DND-41 (cell line): Measurements from ENCODE around the gene GLB1L.

Source experiments
- ATAC-seq: fragments of 200-7000 bp; cut with Tn5 transposase; 3 replicates; pipeline ENCODE4 v1.9.1; 2021; ENCODE audit warnings: low read depth; ENCODE audit not compliant: insufficient read depth
- DNase-seq: peaks from one replicate; pipeline ENCODE4 v3.0.0-alpha.2; 2020
- H2AFZ ChIP-seq: 2 replicates; pipeline ENCODE4 v1.6.0; 2012; ENCODE audit warnings: low read depth, low read length
- H3K27ac ChIP-seq: 2 replicates; pipeline ENCODE4 v1.5.1; 2012; ENCODE audit warnings: low read length, inconsistent platforms
- H3K27me3 ChIP-seq: fragments of 200-600 bp; sonication (generic); 2 replicates; pipeline ENCODE4 v1.6.0; 2012; ENCODE audit warnings: low read length, mild to moderate bottlenecking, inconsistent platforms; ENCODE audit not compliant: insufficient read depth, poor library complexity
- H3K36me3 ChIP-seq: 2 replicates; pipeline ENCODE4 v1.5.1; 2012; ENCODE audit warnings: low read length, inconsistent platforms; ENCODE audit not compliant: insufficient read depth
- H3K4me1 ChIP-seq: 2 replicates; pipeline ENCODE4 v1.5.1; 2012; ENCODE audit warnings: mild to moderate bottlenecking, low read length; ENCODE audit not compliant: insufficient read depth
- H3K4me2 ChIP-seq: 2 replicates; pipeline ENCODE4 v1.6.0; 2012; ENCODE audit warnings: mild to moderate bottlenecking, moderate library complexity, low read length, inconsistent platforms; ENCODE audit not compliant: insufficient read depth
- H3K4me3 ChIP-seq, 2 experiments: fragments of 200-600 bp in 1 of 2; shearing (Covaris generic) in 1 of 2; 2 replicates each; pipeline ENCODE4 v1.5.1; 2012 to 2016; ENCODE audit warnings: inconsistent platforms in 2 of 2, low read length in 2 of 2, mild to moderate bottlenecking in 2 of 2, low read depth in 1 of 2, moderate library complexity in 1 of 2
- H3K79me2 ChIP-seq: 2 replicates; pipeline ENCODE4 v1.6.0; 2012; ENCODE audit warnings: low read length, inconsistent platforms; ENCODE audit not compliant: insufficient read depth
- H3K9ac ChIP-seq: 2 replicates; pipeline ENCODE4 v1.6.0; 2012; ENCODE audit warnings: low read depth, mild to moderate bottlenecking, inconsistent platforms, low read length, moderate library complexity
- H3K9me3 ChIP-seq: 2 replicates; pipeline ENCODE4 v1.5.1; 2012; ENCODE audit warnings: low read length, moderate library complexity, mild to moderate bottlenecking, inconsistent platforms; ENCODE audit not compliant: insufficient read depth, severe bottlenecking
- H4K20me1 ChIP-seq: 2 replicates; pipeline ENCODE4 v1.6.0; 2012; ENCODE audit warnings: low read length; ENCODE audit not compliant: insufficient read depth
- CTCF ChIP-seq: IDR thresholded peaks from 2 replicates; pipeline ENCODE4 v1.5.1; 2012; ENCODE audit warnings: borderline replicate concordance, low read length, moderate library complexity, mild to moderate bottlenecking; ENCODE audit not compliant: poor library complexity, severe bottlenecking; ENCODE audit errors: extremely low read depth
- EZH2 ChIP-seq: IDR thresholded peaks from 3 replicates; pipeline ENCODE4 v1.6.1; 2012; ENCODE audit warnings: borderline replicate concordance, low read depth, mild to moderate bottlenecking, moderate library complexity, low read length, inconsistent platforms; ENCODE audit not compliant: severe bottlenecking

GLB1L gene

DNA sequence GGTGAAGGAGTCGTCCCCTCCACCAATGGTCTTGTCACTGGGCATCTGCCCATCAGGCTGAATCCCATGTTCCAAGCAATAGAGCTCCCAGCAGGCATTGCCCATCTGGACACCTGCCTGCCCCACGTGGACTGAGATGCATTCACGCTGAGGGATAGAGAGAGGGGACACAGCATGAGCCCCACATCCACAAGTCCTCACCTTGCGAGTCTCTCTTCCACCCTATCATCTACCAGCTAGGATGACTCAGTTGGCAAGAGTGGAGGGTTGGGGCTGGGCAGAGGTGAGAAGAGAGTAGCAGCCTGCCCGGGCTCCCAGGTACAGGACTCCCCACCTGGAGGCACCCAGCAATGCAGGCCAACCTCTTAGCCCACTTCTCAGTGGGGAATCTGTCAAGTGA is 6.8 kb upstream of the GLB1L start:
- Histone ChIP-seq H3K27ac (no peak overlapping the region), H3K27me3 (peaks cover 39% of the 10 kb centered on the region), H3K4me3 (no peak overlapping the region), H2AFZ (no peak overlapping the region), H3K9ac (no peak overlapping the region), H4K20me1 (peaks cover 48% of the 10 kb centered on the region), H3K4me2 (no peak overlapping the region), H3K36me3 (peaks cover 6% of the 10 kb centered on the region), H3K79me2 (no peaks in the 10 kb centered on the region), H3K9me3 (no peaks in the 10 kb centered on the region), H3K4me1 (peaks cover 53% of the 10 kb centered on the region)
- no peak for TF ChIP-seq EZH2
- TF ChIP-seq CTCF, result no peak
- ATAC-seq (no peak), DNase-seq (no peak)

- H4K20me1 ChIP-seq, result peaks cover 51% of the 10 kb centered on the region
- H3K9ac ChIP-seq, result no peak overlapping the region
- 0 out of 2 replicates have a peak, but pooled peaks cover under 1% of the 10 kb centered on the region for H3K79me2 ChIP-seq
- H3K27me3 ChIP-seq, result peaks cover 39% of the 10 kb centered on the region
- peaks cover 58% of the 10 kb centered on the region for H3K4me1 ChIP-seq
- no peak overlapping the region for H2AFZ ChIP-seq
- peaks cover 6% of the 10 kb centered on the region for H3K36me3 ChIP-seq
- TF ChIP-seq CTCF (no peak), EZH2 (no peak)
- ATAC-seq (no peak), DNase-seq (no peak)
- H3K9me3 ChIP-seq, result no peaks in the 10 kb centered on the region
- no peak overlapping the region for H3K4me3 ChIP-seq
- H3K27ac ChIP-seq, result no peak overlapping the region
- no peak overlapping the region for H3K4me2 ChIP-seq
Measured at GRCh38 chr2:219251656-219252055, 6.4 kb upstream of the GLB1L start.

- TF ChIP-seq EZH2 (no peak), CTCF (no peak)
- Histone ChIP-seq H3K4me2 (no peak overlapping the region), H3K79me2 (peaks cover 14% of the 10 kb centered on the region), H4K20me1 (peaks cover 53% of the 10 kb centered on the region), H3K9ac (no peak overlapping the region), H3K4me3 (no peak overlapping the region), H3K27me3 (peaks cover 37% of the 10 kb centered on the region), H3K4me1 (peaks cover 68% of the 10 kb centered on the region), H3K9me3 (no peaks in the 10 kb centered on the region), H3K27ac (no peak overlapping the region), H2AFZ (no peak overlapping the region), H3K36me3 (peaks cover 6% of the 10 kb centered on the region)
- ATAC-seq (no peak), DNase-seq (no peak)
Measured at GRCh38 chr2:219250049-219250781, 5.0 kb upstream of the GLB1L start.
